ENCODE measurements around the gene NINL. TPM values are rescaled to one million over a fixed set of nuclear protein-coding genes. Genes with fewer than 3 reads are reported as not detected.

NINL gene
- total and polyA plus RNA-seq, 10 donors, result 3.1 to 16.1 (median 8.1) TPM

DNA sequence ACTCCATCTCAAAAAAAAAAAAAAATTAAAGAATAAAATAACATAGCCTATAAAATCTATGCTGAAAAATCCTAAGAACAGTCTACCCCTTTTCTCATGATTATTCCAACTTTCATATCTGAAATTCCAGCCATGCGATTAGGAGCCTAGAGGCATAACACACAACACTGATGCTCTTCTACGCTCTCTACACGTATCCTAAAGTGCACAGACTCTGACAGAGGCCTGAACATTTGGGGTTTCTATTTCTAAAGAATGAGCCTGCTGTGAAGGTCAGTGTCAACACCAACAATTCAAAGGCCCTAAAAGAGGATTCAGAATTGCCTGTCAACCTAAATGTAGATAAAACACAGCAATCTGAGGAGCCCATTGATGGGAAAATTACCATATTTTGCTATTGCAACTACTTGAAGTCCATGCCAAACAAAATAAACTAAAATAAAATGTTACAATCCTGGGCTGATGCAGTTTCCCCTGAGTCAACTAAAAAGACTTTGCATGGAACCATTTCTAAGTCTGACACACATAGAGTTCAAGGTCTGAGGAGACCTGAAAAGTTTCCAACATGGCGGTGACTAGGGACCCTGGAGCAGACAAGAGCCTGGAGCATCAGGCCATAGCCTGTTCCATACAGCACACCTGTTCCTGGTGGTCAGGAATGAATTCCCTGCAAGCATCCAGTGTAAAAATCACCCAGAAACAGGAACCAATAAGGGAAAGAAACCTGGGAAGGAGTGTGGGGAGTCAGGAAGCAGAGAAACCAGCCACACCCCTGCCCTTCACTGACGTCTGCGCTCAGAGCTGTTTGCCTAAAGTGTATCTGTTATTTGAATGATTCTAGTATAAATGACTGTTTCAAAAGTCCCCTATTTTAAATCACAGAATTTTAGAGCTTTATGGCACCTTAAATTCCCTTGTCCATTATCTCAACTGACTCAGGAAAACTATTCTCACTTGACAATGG is 11.8 kb downstream of the NINL start:
- no peaks in the 10 kb centered on the region for H3K9me3 ChIP-seq
- no peak for TF ChIP-seq POLR2A (IDR thresholded peaks at IDR 0.05)
- no peak for TF ChIP-seq POLR2AphosphoS5 (IDR thresholded peaks at IDR 0.05)
- TF ChIP-seq, protein P1, sequence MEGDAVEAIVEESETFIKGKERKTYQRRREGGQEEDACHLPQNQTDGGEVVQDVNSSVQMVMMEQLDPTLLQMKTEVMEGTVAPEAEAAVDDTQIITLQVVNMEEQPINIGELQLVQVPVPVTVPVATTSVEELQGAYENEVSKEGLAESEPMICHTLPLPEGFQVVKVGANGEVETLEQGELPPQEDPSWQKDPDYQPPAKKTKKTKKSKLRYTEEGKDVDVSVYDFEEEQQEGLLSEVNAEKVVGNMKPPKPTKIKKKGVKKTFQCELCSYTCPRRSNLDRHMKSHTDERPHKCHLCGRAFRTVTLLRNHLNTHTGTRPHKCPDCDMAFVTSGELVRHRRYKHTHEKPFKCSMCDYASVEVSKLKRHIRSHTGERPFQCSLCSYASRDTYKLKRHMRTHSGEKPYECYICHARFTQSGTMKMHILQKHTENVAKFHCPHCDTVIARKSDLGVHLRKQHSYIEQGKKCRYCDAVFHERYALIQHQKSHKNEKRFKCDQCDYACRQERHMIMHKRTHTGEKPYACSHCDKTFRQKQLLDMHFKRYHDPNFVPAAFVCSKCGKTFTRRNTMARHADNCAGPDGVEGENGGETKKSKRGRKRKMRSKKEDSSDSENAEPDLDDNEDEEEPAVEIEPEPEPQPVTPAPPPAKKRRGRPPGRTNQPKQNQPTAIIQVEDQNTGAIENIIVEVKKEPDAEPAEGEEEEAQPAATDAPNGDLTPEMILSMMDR (IDR thresholded peaks at IDR 0.05 in 8 of 11, conservative IDR thresholded peaks at IDR 0.05 in 3 of 11), result no peak
- H3K4me3 ChIP-seq, result no peak overlapping the region
- no peak for DNase-seq
- H3K27me3 ChIP-seq (replicated peaks in 1 of 7), result no peaks in the 10 kb centered on the region
- H3K27ac ChIP-seq, result no peak overlapping the region
- peaks cover 0 to 9% (median 0%) of the 10 kb centered on the region in 6 donors for H3K4me1 ChIP-seq
- H3K36me3 ChIP-seq, result no peaks in the 10 kb centered on the region
- intact Hi-C loops (cut with DNase I; ENCODE audit: low total_unique reads), result no loop called here
- 83 to 91% (median 87%) methylated on average over 6 of the region's 6 CpGs for WGBS, 5 donors

DNA sequence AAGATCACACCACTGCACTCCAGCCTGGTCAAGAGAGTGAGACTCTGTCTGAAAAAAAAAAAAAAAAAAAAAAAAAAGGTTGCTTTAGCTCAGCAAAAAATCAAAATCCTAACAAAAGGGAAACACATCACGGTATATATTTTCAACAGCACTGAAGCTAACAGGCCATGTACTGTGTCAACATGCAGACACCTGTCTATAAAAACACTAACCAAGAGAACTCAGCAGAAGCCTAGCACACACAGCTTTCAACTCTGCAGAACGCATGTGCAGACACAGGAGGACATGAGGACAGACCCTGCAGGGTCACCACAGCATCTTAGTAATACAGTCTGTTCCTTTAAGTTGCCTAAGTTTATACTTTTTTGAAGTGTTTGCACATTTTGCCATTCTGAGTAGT is 13.5 kb downstream of the NINL start:
- WGBS, 5 donors, result 86 to 98% (median 91%) methylated on average over 2 of the region's 2 CpGs
- no peaks in the 10 kb centered on the region for H3K9me3 ChIP-seq
- H3K36me3 ChIP-seq, result no peaks in the 10 kb centered on the region
- no peak overlapping the region for H3K27ac ChIP-seq
- H3K4me1 ChIP-seq, result peaks cover 0 to 4% (median 0%) of the 10 kb centered on the region in 6 donors
- TF ChIP-seq POLR2AphosphoS5 (IDR thresholded peaks at IDR 0.05) (no peak), POLR2A (IDR thresholded peaks at IDR 0.05) (no peak)
- TF ChIP-seq, protein P1 (IDR thresholded peaks at IDR 0.05 in 8 of 11, conservative IDR thresholded peaks at IDR 0.05 in 3 of 11), result no peak
- H3K27me3 ChIP-seq (replicated peaks in 1 of 7), result no peaks in the 10 kb centered on the region
- intact Hi-C loops (cut with DNase I; ENCODE audit: low total_unique reads), result no loop called here
- H3K4me3 ChIP-seq, result no peak overlapping the region
- DNase-seq, result no peak

DNA sequence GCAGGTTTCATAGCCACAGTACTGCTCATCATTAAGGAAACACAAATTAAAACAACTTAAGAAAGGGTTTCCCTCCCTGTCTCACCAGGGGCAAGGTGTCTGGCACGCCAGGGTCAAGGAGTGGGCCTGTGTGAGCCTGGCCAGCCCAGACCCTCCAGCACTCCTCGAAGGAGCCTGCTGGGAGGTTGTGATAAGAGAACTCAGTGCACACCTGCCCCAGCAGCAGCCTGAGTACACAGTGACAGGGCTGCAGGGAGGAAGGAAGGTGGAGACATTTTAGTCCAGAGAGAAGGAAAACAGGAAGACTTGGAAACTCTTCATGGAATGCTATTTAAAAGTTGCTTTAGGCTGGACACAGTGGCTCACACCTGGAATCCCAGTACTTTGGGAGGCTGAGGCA is 14.1 kb downstream of the NINL start:
- H3K36me3 ChIP-seq, result no peaks in the 10 kb centered on the region
- TF ChIP-seq POLR2A (IDR thresholded peaks at IDR 0.05) (no peak), POLR2AphosphoS5 (IDR thresholded peaks at IDR 0.05) (no peak)
- TF ChIP-seq, protein P1 (IDR thresholded peaks at IDR 0.05 in 8 of 11, conservative IDR thresholded peaks at IDR 0.05 in 3 of 11), result no peak
- H3K9me3 ChIP-seq, result no peaks in the 10 kb centered on the region
- DNase-seq, result peak; percentile 32
- peaks cover 0 to 4% (median 0%) of the 10 kb centered on the region in 6 donors for H3K4me1 ChIP-seq
- no peaks in the 10 kb centered on the region for H3K27me3 ChIP-seq (replicated peaks in 1 of 7)
- no peak overlapping the region for H3K27ac ChIP-seq
- intact Hi-C loops (cut with DNase I; ENCODE audit: low total_unique reads), result no loop called here
- H3K4me3 ChIP-seq, result no peak overlapping the region
- WGBS, 5 donors, result 51 to 65% (median 58%) methylated on average over 2 of the region's 2 CpGs

DNA sequence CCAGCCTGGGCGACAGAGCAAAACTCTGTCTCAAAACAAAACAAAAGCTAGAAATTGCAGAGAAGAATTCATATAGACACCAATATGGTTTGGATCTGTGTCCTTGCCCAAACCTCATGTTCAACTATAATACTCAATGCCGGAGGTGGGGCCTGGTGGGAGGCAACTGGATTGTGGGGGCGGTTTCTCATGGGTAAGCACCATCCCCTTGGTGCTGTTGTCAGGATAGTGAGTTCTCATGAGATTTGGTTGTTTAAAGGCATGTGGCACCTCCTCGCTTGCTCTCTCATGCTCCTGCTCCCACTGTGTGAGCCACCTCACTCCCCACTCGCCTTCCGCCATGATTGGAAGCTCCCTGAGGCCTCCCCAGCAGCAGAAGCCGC is 15.2 kb downstream of the NINL start:
- H3K4me1 ChIP-seq, result peaks cover 0 to 4% (median 0%) of the 10 kb centered on the region in 6 donors
- no peak overlapping the region for H3K27ac ChIP-seq
- H3K27me3 ChIP-seq (replicated peaks in 1 of 7), result no peaks in the 10 kb centered on the region
- no peaks in the 10 kb centered on the region for H3K36me3 ChIP-seq
- intact Hi-C loops (cut with DNase I; ENCODE audit: low total_unique reads), result no loop called here
- no peaks in the 10 kb centered on the region for H3K9me3 ChIP-seq
- H3K4me3 ChIP-seq, result no peak overlapping the region
- DNase-seq, result peak; percentile 4
- TF ChIP-seq, protein P1 (IDR thresholded peaks at IDR 0.05 in 8 of 11, conservative IDR thresholded peaks at IDR 0.05 in 3 of 11), result no peak
- TF ChIP-seq POLR2A (IDR thresholded peaks at IDR 0.05), result no peak
- TF ChIP-seq POLR2AphosphoS5 (IDR thresholded peaks at IDR 0.05), result no peak
- 90 to 99% (median 93%) methylated on average over 7 of the region's 7 CpGs for WGBS, 5 donors

Measured in spleen (tissue), 11 donors.